ENCODE results near the gene IFT20. TPM values are rescaled to one million over a fixed set of nuclear protein-coding genes. Genes with fewer than 3 reads are reported as not detected.

The IFT20 gene
- total and polyA plus RNA-seq, 2 experiments from 2014 or later: 41.9 to 73.8 TPM

DNA sequence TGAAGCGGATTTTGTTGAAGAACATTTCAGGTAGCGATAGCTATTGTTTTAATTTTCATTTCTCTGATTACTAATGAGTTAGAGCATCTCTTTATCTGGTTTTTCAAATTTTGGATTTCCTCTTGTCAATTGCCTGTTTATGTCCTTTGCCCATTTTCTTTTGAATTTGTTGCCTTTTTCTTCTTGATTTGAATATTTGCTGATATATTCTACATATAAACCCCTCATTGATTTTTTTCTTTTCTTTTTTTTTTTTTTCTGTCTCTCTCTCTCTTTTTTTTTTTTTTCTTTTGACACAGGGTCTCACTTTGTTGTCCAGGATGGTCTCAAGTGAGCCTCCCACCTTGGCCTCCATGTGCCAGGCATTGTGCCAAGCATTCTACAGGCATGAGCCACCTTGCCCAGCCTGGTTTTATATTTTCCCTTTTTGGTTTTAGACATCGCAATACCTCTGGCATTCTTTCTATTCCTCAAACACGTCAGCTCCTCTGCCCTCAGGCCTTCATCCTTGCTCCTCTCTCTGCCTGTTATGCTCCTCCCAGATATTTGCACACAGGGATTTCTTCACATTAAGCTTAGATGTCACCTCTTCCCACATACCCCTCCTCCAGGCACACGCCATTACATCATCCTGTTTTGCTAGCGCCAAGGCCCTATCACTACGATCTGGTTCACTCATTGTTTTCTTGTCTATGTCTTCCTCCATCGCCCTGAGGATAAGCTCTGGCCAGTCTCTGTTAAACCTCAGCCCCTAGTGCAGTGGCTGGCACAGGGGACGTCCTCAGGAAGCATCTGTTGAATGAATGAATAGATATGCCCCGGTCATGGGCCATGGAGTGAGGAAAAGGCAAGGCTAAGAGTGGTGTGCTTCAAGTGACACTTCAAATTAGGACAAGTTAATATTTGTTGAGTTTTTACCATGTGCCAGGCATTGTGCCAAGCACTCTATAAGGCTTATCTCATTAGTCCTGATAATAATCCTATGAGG lies 44.8 kb upstream of the IFT20 start:
- no peaks in the 10 kb centered on the region for H3K9me3 ChIP-seq (ENCODE audit: low read depth)
- TF ChIP-seq, protein P1, sequence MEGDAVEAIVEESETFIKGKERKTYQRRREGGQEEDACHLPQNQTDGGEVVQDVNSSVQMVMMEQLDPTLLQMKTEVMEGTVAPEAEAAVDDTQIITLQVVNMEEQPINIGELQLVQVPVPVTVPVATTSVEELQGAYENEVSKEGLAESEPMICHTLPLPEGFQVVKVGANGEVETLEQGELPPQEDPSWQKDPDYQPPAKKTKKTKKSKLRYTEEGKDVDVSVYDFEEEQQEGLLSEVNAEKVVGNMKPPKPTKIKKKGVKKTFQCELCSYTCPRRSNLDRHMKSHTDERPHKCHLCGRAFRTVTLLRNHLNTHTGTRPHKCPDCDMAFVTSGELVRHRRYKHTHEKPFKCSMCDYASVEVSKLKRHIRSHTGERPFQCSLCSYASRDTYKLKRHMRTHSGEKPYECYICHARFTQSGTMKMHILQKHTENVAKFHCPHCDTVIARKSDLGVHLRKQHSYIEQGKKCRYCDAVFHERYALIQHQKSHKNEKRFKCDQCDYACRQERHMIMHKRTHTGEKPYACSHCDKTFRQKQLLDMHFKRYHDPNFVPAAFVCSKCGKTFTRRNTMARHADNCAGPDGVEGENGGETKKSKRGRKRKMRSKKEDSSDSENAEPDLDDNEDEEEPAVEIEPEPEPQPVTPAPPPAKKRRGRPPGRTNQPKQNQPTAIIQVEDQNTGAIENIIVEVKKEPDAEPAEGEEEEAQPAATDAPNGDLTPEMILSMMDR (IDR thresholded peaks at IDR 0.05; ENCODE audit: low read depth, low read length): no peak
- H3K36me3 ChIP-seq: no peaks in the 10 kb centered on the region
- H3K27me3 ChIP-seq: peaks cover 59% of the 10 kb centered on the region
- no peak overlapping the region for H3K4me3 ChIP-seq
- peak in 1 of 2 donors; percentile 88 for DNase-seq (ENCODE audit: low read depth in 1 of 2, low spot score in 1 of 2)
- no peak overlapping the region for H3K27ac ChIP-seq
- no peaks in the 10 kb centered on the region for H3K4me1 ChIP-seq (ENCODE audit: low read depth)

DNA sequence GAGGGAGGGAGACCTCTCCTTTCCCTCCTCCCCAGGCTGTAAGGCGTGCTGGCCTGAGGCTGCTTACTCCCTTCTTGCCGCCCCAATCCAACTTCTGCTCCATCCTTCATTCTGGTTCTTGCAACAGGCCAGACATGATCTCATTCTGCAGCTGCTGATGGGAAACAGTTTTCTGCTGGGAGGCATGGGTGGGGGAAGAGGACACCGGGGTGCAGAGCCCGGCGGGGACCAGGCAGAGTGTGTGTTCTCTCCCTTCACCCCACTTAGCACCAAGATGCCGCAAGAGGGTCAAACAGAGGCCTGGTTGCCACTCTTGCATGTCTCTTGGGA lies 37.6 kb upstream of the IFT20 start:
- peaks cover 16% of the 10 kb centered on the region for H3K27me3 ChIP-seq
- DNase-seq (ENCODE audit: low read depth in 1 of 2, low spot score in 1 of 2): no peak
- no peak overlapping the region for H3K4me3 ChIP-seq
- H3K9me3 ChIP-seq (ENCODE audit: low read depth): no peaks in the 10 kb centered on the region
- peaks cover 12% of the 10 kb centered on the region for H3K4me1 ChIP-seq (ENCODE audit: low read depth)
- H3K27ac ChIP-seq: no peak overlapping the region
- TF ChIP-seq, protein P1 (IDR thresholded peaks at IDR 0.05; ENCODE audit: low read depth, low read length): no peak
- H3K36me3 ChIP-seq: no peaks in the 10 kb centered on the region

GRCh38 chr17:28372203-28372944 lies 37.1 kb upstream of the IFT20 start:
- no peaks in the 10 kb centered on the region for H3K9me3 ChIP-seq (ENCODE audit: low read depth)
- peaks cover 16% of the 10 kb centered on the region for H3K27me3 ChIP-seq
- DNase-seq (ENCODE audit: low read depth in 1 of 2, low spot score in 1 of 2): peak in 1 of 2 donors; percentile 49
- TF ChIP-seq, protein P1 (IDR thresholded peaks at IDR 0.05; ENCODE audit: low read depth, low read length): no peak
- no peak overlapping the region for H3K27ac ChIP-seq
- no peaks in the 10 kb centered on the region for H3K36me3 ChIP-seq
- H3K4me1 ChIP-seq (ENCODE audit: low read depth): peaks cover 12% of the 10 kb centered on the region
- peak overlapping the region; percentile 22 for H3K4me3 ChIP-seq

- Histone ChIP-seq H3K9me3 (ENCODE audit: low read depth) (no peaks in the 10 kb centered on the region), H3K27ac (peak within 1 kb of the TSS; percentile 77)
Observed at GRCh38 chr17:28371245-28372202, 36.3 kb upstream of the IFT20 start, which contains the start of gene SARM1. Gene SARM1 (plus strand): TSS chr17:28371694. CDS start chr17:28372033, 339 bp downstream.

More at GRCh38 chr17:28371245-28372202, 36.3 kb upstream of the IFT20 start, which contains the start of gene SARM1:
- H3K4me1 ChIP-seq (ENCODE audit: low read depth): peaks cover 12% of the 10 kb centered on the region
- no peaks in the 10 kb centered on the region for H3K36me3 ChIP-seq
- TF ChIP-seq, protein P1 (IDR thresholded peaks at IDR 0.05; ENCODE audit: low read depth, low read length): no peak
- DNase-seq (ENCODE audit: low read depth in 1 of 2, low spot score in 1 of 2): peak; percentile 95 to 97
- peaks cover 16% of the 10 kb centered on the region for H3K27me3 ChIP-seq
- H3K4me3 ChIP-seq: peak within 1 kb of the TSS; percentile 22
